GM19438 (cell line): ENCODE data around the gene IFNLR1.

ENCODE experiments used
- ATAC-seq: cut with Tn5 transposase; IDR thresholded peaks from one replicate; pipeline ENCODE4 v1.9.1; 2021; ENCODE audit warnings: low read depth; ENCODE audit not compliant: unreplicated experiment

The IFNLR1 gene

DNA sequence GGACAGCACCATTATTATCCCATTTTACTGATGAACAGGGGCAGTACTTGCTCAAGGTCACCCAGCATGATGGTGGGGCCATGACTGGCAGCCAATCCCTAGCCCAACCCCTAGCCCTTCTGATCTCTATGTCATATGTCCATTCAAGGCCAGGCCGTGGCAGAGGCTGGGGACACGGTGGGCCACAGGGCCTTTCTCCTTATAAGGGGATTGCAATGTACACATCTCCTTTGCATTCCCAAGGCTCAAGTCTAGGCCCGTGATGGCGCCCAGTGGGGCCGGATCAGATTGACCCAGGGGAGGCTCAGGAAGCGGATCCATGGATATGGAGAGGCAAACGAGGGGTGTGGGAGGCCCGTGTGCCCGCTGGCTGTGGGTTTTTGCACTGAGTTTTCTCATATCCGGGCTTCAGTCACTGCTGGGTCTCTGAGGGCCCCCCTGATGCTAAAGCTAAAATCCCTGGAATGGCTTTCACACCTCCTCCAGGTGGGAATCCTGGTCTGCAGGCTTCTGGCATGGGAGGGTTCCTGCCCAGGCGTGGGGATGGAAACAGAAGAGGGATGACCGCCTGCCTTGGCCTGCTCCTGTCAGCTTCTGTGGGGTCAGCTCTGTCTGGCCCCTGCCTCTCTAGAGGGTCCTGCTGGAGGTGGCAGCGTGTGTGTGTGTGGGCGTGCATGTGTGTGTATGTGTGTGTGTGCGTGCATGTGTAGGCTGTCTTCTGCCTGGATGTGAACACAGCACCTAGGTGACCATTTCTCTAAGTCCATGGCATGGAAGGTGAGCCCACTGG, 77.2 kb downstream of the IFNLR1 start:
- no peak for ATAC-seq

DNA sequence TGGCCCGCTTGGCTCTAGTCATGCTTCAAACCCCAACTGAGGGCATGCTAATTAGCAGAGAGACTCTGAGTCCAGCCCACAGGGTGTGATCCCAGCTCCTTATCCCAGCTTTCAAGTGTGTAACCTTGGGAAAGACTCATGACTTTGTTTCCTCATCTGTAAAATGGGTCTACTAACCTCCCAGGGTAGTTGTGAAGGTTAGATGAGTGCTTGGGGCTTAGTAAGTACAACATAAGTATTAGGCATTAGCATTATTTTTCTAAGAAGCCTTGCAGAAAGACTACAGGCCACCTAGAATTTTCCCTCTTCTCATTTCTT, 78.0 kb downstream of the IFNLR1 start:
- no peak for ATAC-seq

DNA sequence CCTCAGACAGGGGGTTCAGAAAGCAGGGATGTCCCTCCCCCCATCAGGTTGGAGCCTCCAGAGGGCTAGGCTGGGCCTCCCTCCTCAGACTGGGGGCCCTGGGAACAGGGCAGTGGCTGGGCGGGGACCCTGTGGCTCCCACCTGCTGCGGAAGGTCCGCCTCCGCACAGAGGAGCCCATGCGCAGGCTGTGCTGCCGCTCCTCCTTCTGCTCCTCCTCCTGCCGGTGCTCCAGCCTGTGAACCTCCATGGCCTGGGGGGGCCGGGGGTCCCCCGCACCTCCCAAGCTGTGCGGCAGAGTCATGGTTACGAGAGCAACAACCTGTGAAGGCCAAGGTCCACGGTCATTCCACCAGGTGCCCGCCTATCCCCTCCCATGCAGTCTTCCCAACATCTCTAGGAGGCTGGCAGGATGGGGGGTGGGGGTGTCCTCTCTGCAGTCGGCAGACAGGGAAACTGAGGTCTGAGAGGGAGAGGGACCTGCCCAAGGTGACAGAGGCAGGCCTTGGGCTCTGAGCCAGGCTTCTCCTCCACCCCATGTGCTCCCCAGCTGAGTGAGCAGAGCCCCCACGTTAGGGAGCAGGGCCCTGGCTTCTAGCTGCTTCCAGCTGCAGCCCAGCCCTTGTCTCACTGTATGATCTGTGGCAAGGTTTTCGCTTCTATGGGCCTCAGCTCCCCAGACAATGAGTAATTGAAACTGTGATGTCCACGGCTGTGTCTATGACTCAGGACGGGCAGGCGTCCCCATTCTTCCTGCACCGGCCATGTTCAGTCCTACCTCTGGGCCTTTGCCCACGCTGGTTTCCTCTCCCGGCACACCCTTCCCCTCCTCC, 78.5 kb downstream of the IFNLR1 start:
- ATAC-seq, result no peak

DNA sequence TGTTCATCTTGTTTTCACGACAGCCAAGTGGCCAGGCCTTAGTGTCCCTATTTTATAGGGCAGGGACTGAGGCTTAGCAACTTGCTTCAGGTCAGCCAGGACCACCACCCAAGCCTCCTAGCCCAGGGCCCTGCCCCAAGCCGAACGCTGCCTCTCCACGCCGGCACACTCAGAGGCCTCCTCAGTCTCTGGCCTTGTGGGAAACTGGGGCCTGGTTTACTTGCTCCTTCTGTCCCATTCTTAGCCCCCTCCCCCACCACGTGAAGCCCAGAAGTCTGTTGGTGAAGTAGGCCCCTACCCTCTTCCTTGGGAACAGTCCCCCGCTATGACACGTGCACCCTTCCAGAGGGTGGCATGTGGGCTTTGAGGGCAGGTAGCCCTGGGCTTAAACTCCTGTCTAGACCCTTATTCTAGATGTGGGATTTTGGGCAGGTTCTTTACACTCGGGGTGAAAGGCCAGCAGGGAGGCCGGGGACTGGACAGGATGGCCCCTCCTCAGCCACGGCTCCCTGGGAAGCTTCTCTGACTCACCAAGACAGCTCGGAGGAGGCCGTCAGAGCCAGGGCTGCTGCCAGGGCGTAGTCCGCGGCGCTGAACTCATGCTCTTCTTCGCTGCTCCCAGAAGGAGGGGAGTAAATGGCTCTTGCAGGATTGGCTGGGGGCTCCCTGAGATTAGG, 79.5 kb downstream of the IFNLR1 start:
- no peak for ATAC-seq

DNA sequence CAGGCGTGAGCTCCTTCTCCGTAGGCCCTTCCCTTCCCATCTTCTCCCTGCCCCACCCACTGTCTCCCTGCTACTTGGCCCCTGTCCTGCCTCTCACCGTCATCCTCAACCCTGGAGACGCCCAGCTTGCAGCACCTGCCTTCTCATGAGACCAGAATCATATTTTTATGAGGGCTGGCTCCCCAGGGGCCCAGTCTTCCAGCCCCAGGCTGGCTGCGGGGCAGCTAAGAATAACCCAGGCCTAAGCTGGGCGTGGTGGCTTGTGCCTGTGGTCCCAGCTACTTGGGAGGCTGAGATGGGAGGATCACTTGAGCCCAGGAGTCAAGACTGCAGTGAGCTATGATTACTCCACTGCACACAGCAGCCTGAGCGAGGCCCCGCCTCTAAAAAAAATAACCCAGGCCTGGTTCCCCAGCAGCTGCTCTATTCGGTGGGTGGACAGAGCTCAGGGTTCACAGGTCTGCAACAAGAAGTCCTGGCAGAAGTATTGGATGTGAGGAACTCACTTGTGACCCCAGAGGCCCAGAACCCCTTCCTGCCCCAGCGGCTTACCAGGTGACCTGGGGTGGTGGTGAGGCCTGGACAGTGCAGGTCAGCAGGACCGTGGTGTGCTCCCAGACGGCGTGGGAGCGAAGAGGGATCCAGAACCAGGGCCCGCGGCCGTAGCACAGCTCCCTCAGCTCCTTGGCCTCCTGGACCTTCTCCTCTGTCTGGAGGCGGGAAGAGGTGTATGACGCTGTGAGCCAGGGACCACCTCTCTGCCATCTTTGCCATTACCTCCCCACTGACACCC, 81.5 kb downstream of the IFNLR1 start:
- no peak for ATAC-seq

DNA sequence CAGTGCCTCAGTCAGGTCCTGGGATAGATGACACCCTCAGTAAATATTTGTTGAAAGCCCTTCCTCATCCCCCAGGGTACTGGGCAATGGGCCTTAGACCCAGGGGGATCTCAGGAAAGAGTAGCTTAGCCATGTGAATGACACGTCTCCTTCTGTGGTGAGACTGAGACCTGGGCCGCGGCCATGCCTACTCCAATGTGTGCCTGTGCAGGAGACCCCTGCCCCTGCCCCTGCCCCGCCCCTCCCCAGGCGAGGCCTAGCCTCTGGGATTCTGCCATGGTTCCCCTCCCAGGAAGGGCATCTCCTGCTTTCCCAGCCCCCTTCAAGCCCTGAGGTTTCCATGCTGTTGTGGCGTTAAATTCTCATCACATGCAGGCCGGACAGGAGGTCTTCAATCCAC, 82.2 kb downstream of the IFNLR1 start:
- no peak for ATAC-seq
